Keratinocyte (primary cell): ENCODE results near the gene RUNX1. TPM values are rescaled to one million over a fixed set of nuclear protein-coding genes. Genes with fewer than 3 reads are reported as not detected.

Source experiments
- DNase-seq: peaks from one replicate; pipeline ENCODE4 v3.0.0-alpha.2; 2011; ENCODE audit warnings: low read depth, missing footprints, low spot score
- FAIRE-seq: peaks from 2 replicates; lab custom pipeline; 2011; peaks lifted over from hg19 to GRCh38; lab: Jason Lieb, UNC
- H2AFZ ChIP-seq: 2 replicates; pipeline ENCODE4 v1.6.0; 2012; ENCODE audit warnings: low read length, control low read depth, inconsistent platforms; ENCODE audit not compliant: control insufficient read depth
- H3K27ac ChIP-seq: 2 replicates; pipeline ENCODE4 v1.5.1; 2011; ENCODE audit warnings: low read length; ENCODE audit not compliant: control insufficient read depth, insufficient read depth
- H3K27me3 ChIP-seq: 3 replicates; pipeline ENCODE4 v1.6.0; 2011; ENCODE audit warnings: low read length; ENCODE audit not compliant: control insufficient read depth, insufficient read depth; ENCODE audit errors: extremely low read depth
- H3K36me3 ChIP-seq, 2 experiments: 2 replicates in 1 of 2; 3 replicates in 1 of 2; pipeline ENCODE4 v1.5.1; 2011; ENCODE audit warnings: low read length in 2 of 2, mild to moderate bottlenecking in 1 of 2; ENCODE audit not compliant: control insufficient read depth in 2 of 2, insufficient read depth in 2 of 2; ENCODE audit errors: extremely low read depth in 1 of 2
- H3K4me1 ChIP-seq: 3 replicates; pipeline ENCODE4 v1.5.1; 2011; ENCODE audit warnings: low read length; ENCODE audit not compliant: control insufficient read depth, insufficient read depth; ENCODE audit errors: extremely low read depth
- H3K4me2 ChIP-seq: 3 replicates; pipeline ENCODE4 v1.6.0; 2011; ENCODE audit warnings: low read depth, low read length; ENCODE audit not compliant: control insufficient read depth, insufficient read depth; ENCODE audit errors: extremely low read depth
- H3K4me3 ChIP-seq, 3 experiments: fragments of 200-600 bp in 1 of 3; sonication (generic) in 1 of 3; 2 replicates in 2 of 3; 3 replicates in 1 of 3; pipeline ENCODE4 v1.5.1; 2011 to 2016; ENCODE audit warnings: low read length in 3 of 3, mild to moderate bottlenecking in 3 of 3, control low read depth in 2 of 3, inconsistent platforms in 1 of 3, low read depth in 1 of 3, mixed read lengths in 1 of 3, mixed run types in 1 of 3, moderate library complexity in 1 of 3; ENCODE audit not compliant: control insufficient read depth in 2 of 3, insufficient read depth in 2 of 3; ENCODE audit errors: extremely low read depth in 1 of 3
- H3K79me2 ChIP-seq: 2 replicates; pipeline ENCODE4 v1.6.0; 2012; ENCODE audit warnings: low read length; ENCODE audit not compliant: control insufficient read depth, insufficient read depth
- H3K9ac ChIP-seq: 3 replicates; pipeline ENCODE4 v1.6.0; 2011; ENCODE audit warnings: low read length; ENCODE audit not compliant: control insufficient read depth, insufficient read depth; ENCODE audit errors: extremely low read depth
- H3K9me1 ChIP-seq: 3 replicates; pipeline ENCODE4 v1.6.0; 2011; ENCODE audit warnings: low read length; ENCODE audit not compliant: control insufficient read depth, insufficient read depth; ENCODE audit errors: extremely low read depth
- H3K9me3 ChIP-seq: 2 replicates; pipeline ENCODE4 v1.5.1; 2012; ENCODE audit warnings: low read depth, low read length; ENCODE audit not compliant: control insufficient read depth
- H4K20me1 ChIP-seq: 3 replicates; pipeline ENCODE4 v1.6.0; 2011; ENCODE audit warnings: low read length; ENCODE audit not compliant: control insufficient read depth, insufficient read depth; ENCODE audit errors: extremely low read depth
- EZH2 ChIP-seq: IDR thresholded peaks from one replicate; pipeline ENCODE4 v1.6.1; 2012; ENCODE audit warnings: inconsistent platforms, mild to moderate bottlenecking, low read length, moderate library complexity
- dilution Hi-C: fragments of 300-500 bp; cut with MboI; formaldehyde crosslinking; loops from one replicate; pipeline ENCODE4 v1.7.0; 2020; ENCODE audit warnings: low sequenced_read_pairs; ENCODE audit not compliant: extremely low pct_ligation_motif_present
- polyA plus RNA-seq, 5 experiments: library from polyadenylated mRNA; depleted of rRNA in 3 of 5; stranded (reverse) in 3 of 5; stranded (forward) in 1 of 5; unstranded in 1 of 5; fragments of >200 nt; gene quantifications; 1 replicate in 1 of 5; 2 replicates in 3 of 5; 3 replicates in 1 of 5; pipeline versions ENCODE4 v1.2.1 to v1.2.3, GENCODE V29; 2011 to 2012; ENCODE audit warnings: missing spikeins in 2 of 5, low read depth in 1 of 5, low replicate concordance in 1 of 5
- TF ChIP-seq, protein P1 (sequence below), 3 experiments: IDR thresholded peaks in 1 of 3; conservative IDR thresholded peaks in 1 of 3; optimal IDR thresholded peaks in 1 of 3; 2 replicates in 2 of 3; 3 replicates in 1 of 3; pipeline versions ENCODE3 to v1.5.1; 2011; ENCODE audit warnings: low read length in 3 of 3, mild to moderate bottlenecking in 3 of 3, moderate library complexity in 2 of 3, control low read depth in 1 of 3, inconsistent platforms in 1 of 3; ENCODE audit not compliant: insufficient read depth in 2 of 3; ENCODE audit errors: extremely low read depth in 1 of 3

RUNX1 gene
- polyA plus RNA-seq, 1 donor (not counting 4 experiments of a cell fraction or from before 2014, with no cell fraction given) = 44.9 TPM

DNA sequence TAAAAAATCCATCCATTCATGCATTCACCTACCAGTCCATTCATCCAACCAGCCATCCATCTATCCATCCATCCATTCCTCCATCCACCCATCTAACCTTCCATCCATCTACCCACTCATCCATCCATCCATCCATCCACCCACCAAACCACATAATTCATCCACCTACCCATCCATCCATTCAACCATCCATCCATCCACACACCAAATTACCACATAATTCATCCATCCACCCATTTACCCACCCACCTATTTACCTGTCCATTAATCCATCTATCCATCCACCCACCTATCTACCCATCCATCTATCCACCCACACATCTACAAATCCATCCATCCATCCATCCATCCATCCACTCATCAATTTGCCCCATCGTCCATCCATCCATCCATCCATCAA lies 308.9 kb downstream of the RUNX1 start:
- dilution Hi-C loops = no loop called here
- no peaks in the 10 kb centered on the region for H4K20me1 ChIP-seq
- FAIRE-seq = no peak
- H3K4me1 ChIP-seq = peaks cover 20% of the 10 kb centered on the region
- H3K9me3 ChIP-seq = no peaks in the 10 kb centered on the region
- no peaks in the 10 kb centered on the region for H3K79me2 ChIP-seq
- no peaks in the 10 kb centered on the region for H3K9me1 ChIP-seq
- TF ChIP-seq, protein P1, sequence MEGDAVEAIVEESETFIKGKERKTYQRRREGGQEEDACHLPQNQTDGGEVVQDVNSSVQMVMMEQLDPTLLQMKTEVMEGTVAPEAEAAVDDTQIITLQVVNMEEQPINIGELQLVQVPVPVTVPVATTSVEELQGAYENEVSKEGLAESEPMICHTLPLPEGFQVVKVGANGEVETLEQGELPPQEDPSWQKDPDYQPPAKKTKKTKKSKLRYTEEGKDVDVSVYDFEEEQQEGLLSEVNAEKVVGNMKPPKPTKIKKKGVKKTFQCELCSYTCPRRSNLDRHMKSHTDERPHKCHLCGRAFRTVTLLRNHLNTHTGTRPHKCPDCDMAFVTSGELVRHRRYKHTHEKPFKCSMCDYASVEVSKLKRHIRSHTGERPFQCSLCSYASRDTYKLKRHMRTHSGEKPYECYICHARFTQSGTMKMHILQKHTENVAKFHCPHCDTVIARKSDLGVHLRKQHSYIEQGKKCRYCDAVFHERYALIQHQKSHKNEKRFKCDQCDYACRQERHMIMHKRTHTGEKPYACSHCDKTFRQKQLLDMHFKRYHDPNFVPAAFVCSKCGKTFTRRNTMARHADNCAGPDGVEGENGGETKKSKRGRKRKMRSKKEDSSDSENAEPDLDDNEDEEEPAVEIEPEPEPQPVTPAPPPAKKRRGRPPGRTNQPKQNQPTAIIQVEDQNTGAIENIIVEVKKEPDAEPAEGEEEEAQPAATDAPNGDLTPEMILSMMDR (optimal IDR thresholded peaks at IDR 0.05 in 1 of 3, IDR thresholded peaks at IDR 0.05 in 1 of 3, conservative IDR thresholded peaks at IDR 0.05 in 1 of 3; ENCODE audit: extremely low read depth in 1 of 3, insufficient read depth in 2 of 3, low read length in 3 of 3) = no peak
- TF ChIP-seq EZH2 = no peak
- no peak overlapping the region for H3K4me3 ChIP-seq
- H2AFZ ChIP-seq = no peak overlapping the region
- H3K27ac ChIP-seq = no peak overlapping the region
- no peak overlapping the region for H3K9ac ChIP-seq
- no peak overlapping the region for H3K4me2 ChIP-seq
- no peaks in the 10 kb centered on the region for H3K27me3 ChIP-seq
- H3K36me3 ChIP-seq = no peaks in the 10 kb centered on the region
- no peak for DNase-seq
